Caco-2 (cell line): ENCODE data around the gene RBM33. TPM values are rescaled to one million over a fixed set of nuclear protein-coding genes. Genes with fewer than 3 reads are reported as not detected.

Experiments used
- BruUV-seq: library from RNA; stranded (reverse); fragments of 400-500 nt; replicated peaks from 2 replicates; lab custom pipeline; 2021; lab: Mats Ljungman, UMichigan
- CTCF ChIA-PET: fragments of 300-600 bp; sonication (Branson Sonifier 250); formaldehyde crosslinking; loops from one replicate; lab custom pipeline; 2022; ENCODE audit warnings: antibody characterized with exemption; lab: Charles Lee
- POLR2A ChIA-PET: fragments of 300-600 bp; sonication (Branson Sonifier 250); formaldehyde crosslinking; loops from one replicate; lab custom pipeline; 2022; ENCODE audit warnings: antibody characterized with exemption; lab: Charles Lee
- DNase-seq, 2 experiments: peaks; one replicate each; pipeline versions ENCODE4 v3.0.0 to v3.0.0-alpha.2; 2020 to 2022
- H3K27me3 ChIP-seq: replicated peaks from 2 replicates; pipeline ENCODE4 v1.6.0; 2011; ENCODE audit warnings: low read length; ENCODE audit not compliant: control insufficient read depth, insufficient read depth
- H3K36me3 ChIP-seq: 2 replicates; pipeline ENCODE4 v1.5.1; 2011; ENCODE audit warnings: low read length; ENCODE audit not compliant: control insufficient read depth, insufficient read depth
- H3K4me1 ChIP-seq: fragments of 250-450 bp; sonication (Bioruptor Pico); 2 replicates; pipeline ENCODE4 v1.5.1; 2020; ENCODE audit warnings: mild to moderate bottlenecking
- H3K4me3 ChIP-seq: 2 replicates; pipeline ENCODE4 v1.5.1; 2011; ENCODE audit warnings: low read depth, mild to moderate bottlenecking, control low read depth, low read length
- H3K9me3 ChIP-seq: fragments of 250-450 bp; sonication (Bioruptor Pico); 2 replicates; pipeline ENCODE4 v1.5.1; 2020; ENCODE audit warnings: mild to moderate bottlenecking, moderate library complexity
- H3K27ac Mint-ChIP-seq: one replicate; pipeline ENCODE4 v1.8.0; 2022; ENCODE audit warnings: mixed read lengths; ENCODE audit not compliant: unreplicated experiment
- H3K27me3 Mint-ChIP-seq: one replicate; pipeline ENCODE4 v1.8.0; 2022; ENCODE audit warnings: mixed read lengths; ENCODE audit not compliant: insufficient read depth, unreplicated experiment
- H3K36me3 Mint-ChIP-seq: one replicate; pipeline ENCODE4 v1.8.0; 2022; ENCODE audit warnings: mild to moderate bottlenecking, mixed read lengths; ENCODE audit not compliant: insufficient read depth, unreplicated experiment
- H3K4me1 Mint-ChIP-seq: one replicate; pipeline ENCODE4 v1.8.0; 2022; ENCODE audit warnings: low read depth, mixed read lengths; ENCODE audit not compliant: unreplicated experiment
- H3K4me3 Mint-ChIP-seq: one replicate; pipeline ENCODE4 v1.8.0; 2022; ENCODE audit warnings: mild to moderate bottlenecking, moderate library complexity, mixed read lengths; ENCODE audit not compliant: unreplicated experiment
- H3K9me3 Mint-ChIP-seq: one replicate; pipeline ENCODE4 v1.8.0; 2022; ENCODE audit warnings: mixed read lengths; ENCODE audit not compliant: unreplicated experiment
- CTCF ChIP-seq, 2 experiments: fragments of 200-600 bp in 1 of 2; IDR thresholded peaks; 1 replicate in 1 of 2; 2 replicates in 1 of 2; pipeline versions ENCODE4 v1.5.1 to v1.8.0; 2011 to 2022; ENCODE audit warnings: antibody characterized with exemption in 1 of 2, control low read depth in 1 of 2, inconsistent platforms in 1 of 2, low read depth in 1 of 2, low read length in 1 of 2, mild to moderate bottlenecking in 1 of 2, moderate library complexity in 1 of 2; ENCODE audit not compliant: insufficient read depth in 1 of 2, severe bottlenecking in 1 of 2, unreplicated experiment in 1 of 2
- intact Hi-C: fragments of 100-400 bp; cut with micrococcal nuclease; formaldehyde crosslinking; loops from one replicate; pipeline ENCODE4 v1.10.0; 2022; ENCODE audit not compliant: unreplicated experiment
- total RNA-seq: library from RNA; stranded (reverse); gene quantifications from 2 replicates; pipeline ENCODE4 v1.2.3, GENCODE V29; 2022

Gene RBM33
- total RNA-seq, 1 experiment from 2014 or later: 82.8 TPM

GRCh38 chr7:155741805-155742204, 97.3 kb downstream of the RBM33 start:
- BruUV-seq: no TSS peak

GRCh38 chr7:155743177-155743576, 98.7 kb downstream of the RBM33 start:
- CTCF ChIA-PET: no interaction called here
- intact Hi-C loops: no loop called here
- Mint-ChIP-seq H3K36me3 (peaks cover 67% of the 10 kb centered on the region), H3K27ac (peak overlapping the region; percentile 56), H3K9me3 (no peaks in the 10 kb centered on the region), H3K4me1 (no peaks in the 10 kb centered on the region), H3K27me3 (no peaks in the 10 kb centered on the region), H3K4me3 (no peak overlapping the region)
- Histone ChIP-seq H3K4me1 (no peaks in the 10 kb centered on the region), H3K9me3 (no peaks in the 10 kb centered on the region), H3K27me3 (no peaks in the 10 kb centered on the region), H3K4me3 (no peak overlapping the region), H3K36me3 (peaks cover 6% of the 10 kb centered on the region)
- no peak for DNase-seq
- TF ChIP-seq CTCF (IDR thresholded peaks at IDR 0.05; ENCODE audit: insufficient read depth in 1 of 2, low read depth in 1 of 2, low read length in 1 of 2, severe bottlenecking in 1 of 2, unreplicated experiment in 1 of 2): no peak
- BruUV-seq: no TSS peak
- POLR2A ChIA-PET: no interaction called here

More at GRCh38 chr7:155741805-155742204, 97.3 kb downstream of the RBM33 start:
- H3K4me3 Mint-ChIP-seq: no peak overlapping the region
- intact Hi-C loops: no loop called here
- H3K4me1 Mint-ChIP-seq: no peaks in the 10 kb centered on the region
- H3K27me3 Mint-ChIP-seq: no peaks in the 10 kb centered on the region
- DNase-seq: no peak
- Histone ChIP-seq H3K4me1 (no peaks in the 10 kb centered on the region), H3K36me3 (peaks cover 6% of the 10 kb centered on the region), H3K4me3 (no peak overlapping the region), H3K27me3 (no peaks in the 10 kb centered on the region), H3K9me3 (no peaks in the 10 kb centered on the region)
- H3K27ac Mint-ChIP-seq: no peak overlapping the region
- TF ChIP-seq CTCF (IDR thresholded peaks at IDR 0.05; ENCODE audit: insufficient read depth in 1 of 2, low read depth in 1 of 2, low read length in 1 of 2, severe bottlenecking in 1 of 2, unreplicated experiment in 1 of 2): no peak
- H3K36me3 Mint-ChIP-seq: peaks cover 75% of the 10 kb centered on the region
- no peaks in the 10 kb centered on the region for H3K9me3 Mint-ChIP-seq
- ChIA-PET CTCF (no interaction called here), POLR2A (no interaction called here)

GRCh38 chr7:155744971-155745683, 100.7 kb downstream of the RBM33 start:
- POLR2A ChIA-PET: no interaction called here
- intact Hi-C loops: no loop called here
- no TSS peak for BruUV-seq
- H3K9me3 Mint-ChIP-seq: no peaks in the 10 kb centered on the region
- H3K4me3 Mint-ChIP-seq: no peak overlapping the region
- no peaks in the 10 kb centered on the region for H3K27me3 Mint-ChIP-seq
- CTCF ChIA-PET: no interaction called here
- H3K27ac Mint-ChIP-seq: no peak overlapping the region
- no peak for DNase-seq
- peaks cover 62% of the 10 kb centered on the region for H3K36me3 Mint-ChIP-seq
- Histone ChIP-seq H3K9me3 (no peaks in the 10 kb centered on the region), H3K36me3 (peaks cover 6% of the 10 kb centered on the region), H3K4me1 (no peaks in the 10 kb centered on the region), H3K27me3 (no peaks in the 10 kb centered on the region), H3K4me3 (no peak overlapping the region)
- TF ChIP-seq CTCF (IDR thresholded peaks at IDR 0.05; ENCODE audit: insufficient read depth in 1 of 2, low read depth in 1 of 2, low read length in 1 of 2, severe bottlenecking in 1 of 2, unreplicated experiment in 1 of 2): no peak
- no peaks in the 10 kb centered on the region for H3K4me1 Mint-ChIP-seq
